OCI-LY1 (cell line): ENCODE data around the gene TBX5.

Experiments
- H2AFZ ChIP-seq: fragments of 200-600 bp; sonication (generic), shearing (Covaris generic); 2 replicates; pipeline ENCODE4 v1.6.0; 2014; ENCODE audit warnings: antibody characterized with exemption, mild to moderate bottlenecking, low read length
- H3F3A ChIP-seq: fragments of 200-600 bp; sonication (generic), shearing (Covaris generic); 2 replicates; pipeline ENCODE4 v1.6.0; 2014; ENCODE audit warnings: mild to moderate bottlenecking, antibody characterized with exemption, low read length, moderate library complexity; ENCODE audit not compliant: insufficient read depth
- H3K27ac ChIP-seq: fragments of 200-600 bp; sonication (generic); 2 replicates; pipeline ENCODE4 v1.5.1; 2014; ENCODE audit warnings: low read length, mixed run types, mild to moderate bottlenecking, low read depth; ENCODE audit not compliant: poor library complexity, severe bottlenecking
- H3K27me3 ChIP-seq: fragments of 200-600 bp; sonication (generic); 2 replicates; pipeline ENCODE4 v1.6.0; 2014; ENCODE audit warnings: antibody characterized with exemption, mild to moderate bottlenecking, low read length, moderate library complexity; ENCODE audit not compliant: insufficient read depth
- H3K36me3 ChIP-seq: fragments of 200-600 bp; sonication (generic); 2 replicates; pipeline ENCODE4 v1.6.1; 2014; ENCODE audit warnings: mild to moderate bottlenecking, antibody characterized with exemption, low read length, moderate library complexity, mixed read lengths; ENCODE audit not compliant: insufficient read depth
- H3K4me1 ChIP-seq: fragments of 200-600 bp; sonication (generic); 2 replicates; pipeline ENCODE4 v1.5.1; 2014; ENCODE audit warnings: mild to moderate bottlenecking, low read length, moderate library complexity; ENCODE audit not compliant: insufficient read depth, severe bottlenecking
- H3K4me2 ChIP-seq: fragments of 200-600 bp; sonication (generic), shearing (Covaris generic); 2 replicates; pipeline ENCODE4 v1.6.1; 2014; ENCODE audit warnings: low read length
- H3K4me3 ChIP-seq: fragments of 200-600 bp; sonication (generic); 2 replicates; pipeline ENCODE4 v1.5.1; 2014; ENCODE audit warnings: low read length, low read depth, mild to moderate bottlenecking, mixed read lengths; ENCODE audit not compliant: poor library complexity, severe bottlenecking
- H3K79me2 ChIP-seq: fragments of 200-600 bp; shearing (Covaris generic); 2 replicates; pipeline ENCODE4 v1.6.1; 2016; ENCODE audit warnings: mixed run types, low read length, mixed read lengths; ENCODE audit not compliant: insufficient read depth
- H3K9ac ChIP-seq: fragments of 200-600 bp; sonication (generic), shearing (Covaris generic); 2 replicates; pipeline ENCODE4 v1.6.1; 2014; ENCODE audit warnings: mild to moderate bottlenecking, low read length, mixed read lengths
- H3K9me2 ChIP-seq: fragments of 200-600 bp; sonication (generic), shearing (Covaris generic); 2 replicates; pipeline ENCODE4 v1.6.1; 2014; ENCODE audit warnings: low read depth, mild to moderate bottlenecking, low read length, mixed read lengths
- H3K9me3 ChIP-seq: fragments of 200-600 bp; shearing (Covaris generic); 2 replicates; pipeline ENCODE4 v1.6.1; 2014; ENCODE audit warnings: low read length, mixed read lengths
- H4K20me1 ChIP-seq: fragments of 200-600 bp; sonication (generic), shearing (Covaris generic); 2 replicates; pipeline ENCODE4 v1.6.0; 2016; ENCODE audit warnings: mild to moderate bottlenecking, low read length; ENCODE audit not compliant: insufficient read depth
- CTCF ChIP-seq: fragments of 200-600 bp; sonication (generic), shearing (Covaris generic); IDR thresholded peaks from 2 replicates; pipeline ENCODE4 v1.5.1; 2017; ENCODE audit warnings: mild to moderate bottlenecking, antibody characterized with exemption, low read length, moderate library complexity, mixed read lengths
- EZH2 ChIP-seq: fragments of 200-600 bp; sonication (generic), shearing (Covaris generic); IDR thresholded peaks from 2 replicates; pipeline ENCODE4 v1.8.0; 2017; ENCODE audit warnings: borderline replicate concordance, mixed run types, mild to moderate bottlenecking, antibody characterized with exemption, low read length, moderate library complexity, mixed read lengths

TBX5 gene

DNA sequence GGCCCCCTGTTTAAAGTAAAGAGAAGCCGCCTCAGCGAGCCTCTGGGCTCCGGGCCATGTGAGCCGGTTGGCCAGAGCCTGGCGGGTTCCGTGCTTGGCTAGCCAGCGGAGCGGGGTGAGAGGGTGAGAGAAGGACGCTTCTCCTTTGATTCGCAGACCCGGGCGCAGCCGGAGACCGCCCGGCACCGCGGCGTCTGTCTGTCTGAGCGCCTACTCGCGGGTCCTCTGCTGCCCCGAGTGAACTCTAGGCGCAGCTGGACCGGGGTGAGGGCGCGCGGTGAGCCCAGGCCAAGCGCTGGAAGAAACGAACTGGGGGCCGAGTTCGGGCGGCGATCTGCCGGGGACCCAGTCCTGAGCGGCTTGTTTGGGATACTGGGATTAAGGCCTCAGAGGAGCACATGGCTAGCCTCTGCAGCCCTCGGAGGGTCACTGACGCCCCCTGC lies 41.4 kb upstream of the TBX5 start:
- H3K4me2 ChIP-seq = no peak overlapping the region

GRCh38 chr12:114445401-114446323 lies 39.7 kb upstream of the TBX5 start:
- Histone ChIP-seq H4K20me1 (no peaks in the 10 kb centered on the region), H3K4me1 (no peaks in the 10 kb centered on the region), H3K36me3 (no peaks in the 10 kb centered on the region), H3K9ac (no peak overlapping the region), H2AFZ (no peak overlapping the region), H3K9me3 (no peaks in the 10 kb centered on the region), H3K4me3 (no peak overlapping the region), H3F3A (no peaks in the 10 kb centered on the region), H3K79me2 (no peaks in the 10 kb centered on the region), H3K27ac (no peak overlapping the region), H3K4me2 (no peak overlapping the region), H3K9me2 (no peaks in the 10 kb centered on the region), H3K27me3 (no peaks in the 10 kb centered on the region)
- TF ChIP-seq CTCF (no peak), EZH2 (no peak)

More for the DNA sequence above, 41.4 kb upstream of the TBX5 start:
- no peaks in the 10 kb centered on the region for H3K9me3 ChIP-seq
- no peaks in the 10 kb centered on the region for H3K36me3 ChIP-seq
- no peaks in the 10 kb centered on the region for H3K79me2 ChIP-seq
- no peaks in the 10 kb centered on the region for H3K27me3 ChIP-seq
- no peak overlapping the region for H3K4me3 ChIP-seq
- no peak overlapping the region for H2AFZ ChIP-seq
- no peak overlapping the region for H3K9ac ChIP-seq
- no peak overlapping the region for H3K27ac ChIP-seq
- no peaks in the 10 kb centered on the region for H4K20me1 ChIP-seq
- no peaks in the 10 kb centered on the region for H3F3A ChIP-seq
- no peak for TF ChIP-seq EZH2
- TF ChIP-seq CTCF = no peak
- H3K4me1 ChIP-seq = no peaks in the 10 kb centered on the region
- H3K9me2 ChIP-seq = no peaks in the 10 kb centered on the region

- H3K9me2 ChIP-seq = no peaks in the 10 kb centered on the region
- TF ChIP-seq CTCF = no peak
- no peak for TF ChIP-seq EZH2
- no peak overlapping the region for H2AFZ ChIP-seq
- H3K36me3 ChIP-seq = no peaks in the 10 kb centered on the region
- H3K9me3 ChIP-seq = no peaks in the 10 kb centered on the region
- no peaks in the 10 kb centered on the region for H4K20me1 ChIP-seq
- H3K79me2 ChIP-seq = no peaks in the 10 kb centered on the region
- H3K27me3 ChIP-seq = no peaks in the 10 kb centered on the region
- H3K4me2 ChIP-seq = no peak overlapping the region
- no peaks in the 10 kb centered on the region for H3K4me1 ChIP-seq
- H3K9ac ChIP-seq = no peak overlapping the region
- H3K27ac ChIP-seq = no peak overlapping the region
- no peaks in the 10 kb centered on the region for H3F3A ChIP-seq
- no peak overlapping the region for H3K4me3 ChIP-seq
Measured at GRCh38 chr12:114444422-114445279, 38.7 kb upstream of the TBX5 start.
